Central memory CD8-positive, alpha-beta T cell (primary cell): ENCODE measurements around the gene DOC2B.
A peak's percentile ranks its signal among the peaks of the same experiment; 100 is the strongest.

Experiments
- ATAC-seq: fragments of 150-1000 bp; cut with Tn5 transposase; replicated peaks from 2 replicates; pipeline ENCODE4 v1.10.0; 2022; ENCODE audit warnings: mild to moderate bottlenecking, moderate FRiP score, moderate number of reproducible peaks; ENCODE audit not compliant: poor library complexity, severe bottlenecking; ENCODE audit errors: extremely low read depth
- DNase-seq, 2 donors: peaks; one replicate each; pipeline ENCODE4 v3.0.0; 2021; ENCODE audit warnings: low spot score in 2 of 2
- H3K27ac Mint-ChIP-seq: one replicate; pipeline ENCODE4 v1.8.0; 2022; ENCODE audit warnings: low read depth, mild to moderate bottlenecking, moderate library complexity, mixed read lengths
- H3K27me3 Mint-ChIP-seq: one replicate; pipeline ENCODE4 v1.8.0; 2022; ENCODE audit warnings: mixed read lengths
- H3K36me3 Mint-ChIP-seq: one replicate; pipeline ENCODE4 v1.8.0; 2022; ENCODE audit warnings: mild to moderate bottlenecking, moderate library complexity, mixed read lengths; ENCODE audit not compliant: insufficient read depth
- H3K4me1 Mint-ChIP-seq: one replicate; pipeline ENCODE4 v1.8.0; 2022; ENCODE audit warnings: mixed read lengths
- H3K4me3 Mint-ChIP-seq: one replicate; pipeline ENCODE4 v1.8.0; 2022; ENCODE audit warnings: mild to moderate bottlenecking, moderate library complexity, mixed read lengths
- H3K9me3 Mint-ChIP-seq: one replicate; pipeline ENCODE4 v1.8.0; 2022; ENCODE audit warnings: mixed read lengths

DOC2B gene

GRCh38 chr17:149897-150584 is 31.4 kb downstream of the DOC2B start:
- Mint-ChIP-seq H3K27me3 (peaks cover 29% of the 10 kb centered on the region), H3K27ac (no peak overlapping the region), H3K9me3 (no peaks in the 10 kb centered on the region), H3K4me1 (no peaks in the 10 kb centered on the region), H3K36me3 (no peaks in the 10 kb centered on the region), H3K4me3 (no peak overlapping the region)
- no peak for DNase-seq
- ATAC-seq, result no peak

GRCh38 chr17:149231-149630 is 32.2 kb downstream of the DOC2B start:
- DNase-seq (no peak), ATAC-seq (no peak)
- Mint-ChIP-seq H3K4me1 (no peaks in the 10 kb centered on the region), H3K4me3 (no peak overlapping the region), H3K27ac (no peak overlapping the region), H3K36me3 (no peaks in the 10 kb centered on the region), H3K9me3 (no peaks in the 10 kb centered on the region), H3K27me3 (peaks cover 29% of the 10 kb centered on the region)

- Mint-ChIP-seq H3K27me3 (peaks cover 29% of the 10 kb centered on the region), H3K9me3 (no peaks in the 10 kb centered on the region), H3K4me3 (no peak overlapping the region), H3K4me1 (no peaks in the 10 kb centered on the region), H3K36me3 (no peaks in the 10 kb centered on the region), H3K27ac (no peak overlapping the region)
- no peak for DNase-seq
- ATAC-seq, result no peak
Measured at GRCh38 chr17:148757-149156, 32.7 kb downstream of the DOC2B start.

GRCh38 chr17:147796-148740 is 33.4 kb downstream of the DOC2B start:
- Mint-ChIP-seq H3K27ac (no peak overlapping the region), H3K36me3 (no peaks in the 10 kb centered on the region), H3K27me3 (peaks cover 28% of the 10 kb centered on the region), H3K9me3 (no peaks in the 10 kb centered on the region), H3K4me3 (no peak overlapping the region), H3K4me1 (no peaks in the 10 kb centered on the region)
- no peak for ATAC-seq
- peak in 1 of 2 donors; percentile 6 for DNase-seq

GRCh38 chr17:146983-147761 is 34.3 kb downstream of the DOC2B start:
- Mint-ChIP-seq H3K4me1 (no peaks in the 10 kb centered on the region), H3K9me3 (no peaks in the 10 kb centered on the region), H3K36me3 (no peaks in the 10 kb centered on the region), H3K27me3 (peaks cover 19% of the 10 kb centered on the region), H3K27ac (no peak overlapping the region), H3K4me3 (no peak overlapping the region)
- ATAC-seq (no peak), DNase-seq (peak in 1 of 2 donors; percentile 5)

- no peaks in the 10 kb centered on the region for H3K36me3 Mint-ChIP-seq
- H3K27ac Mint-ChIP-seq, result no peak overlapping the region
- no peak overlapping the region for H3K4me3 Mint-ChIP-seq
- ATAC-seq (no peak), DNase-seq (peak in 1 of 2 donors; percentile 2)
- H3K4me1 Mint-ChIP-seq, result no peaks in the 10 kb centered on the region
- H3K27me3 Mint-ChIP-seq, result peaks cover 13% of the 10 kb centered on the region
- no peaks in the 10 kb centered on the region for H3K9me3 Mint-ChIP-seq
Measured at GRCh38 chr17:146546-146945, 34.9 kb downstream of the DOC2B start.

- Mint-ChIP-seq H3K4me3 (no peak overlapping the region), H3K27me3 (peaks cover 10% of the 10 kb centered on the region), H3K4me1 (no peaks in the 10 kb centered on the region), H3K9me3 (no peaks in the 10 kb centered on the region), H3K36me3 (no peaks in the 10 kb centered on the region), H3K27ac (no peak overlapping the region)
- peak; percentile 5 to 11 for DNase-seq
- no peak for ATAC-seq
Measured at GRCh38 chr17:145671-146541, 35.5 kb downstream of the DOC2B start.

- Mint-ChIP-seq H3K27me3 (peaks cover 10% of the 10 kb centered on the region), H3K27ac (no peak overlapping the region), H3K36me3 (no peaks in the 10 kb centered on the region), H3K4me3 (no peak overlapping the region), H3K9me3 (no peaks in the 10 kb centered on the region), H3K4me1 (no peaks in the 10 kb centered on the region)
- no peak for ATAC-seq
- DNase-seq, result peak; percentile 6 to 13
Measured at GRCh38 chr17:144936-145670, 36.3 kb downstream of the DOC2B start.

GRCh38 chr17:143785-144281 is 37.6 kb downstream of the DOC2B start:
- Mint-ChIP-seq H3K27ac (peak overlapping the region; percentile 72), H3K9me3 (no peaks in the 10 kb centered on the region), H3K4me3 (peak overlapping the region; percentile 18), H3K4me1 (no peaks in the 10 kb centered on the region), H3K36me3 (no peaks in the 10 kb centered on the region), H3K27me3 (peaks cover 13% of the 10 kb centered on the region)
- ATAC-seq, result peak; percentile 82
- DNase-seq, result peak; percentile 77 to 88

GRCh38 chr17:142876-143784 is 38.3 kb downstream of the DOC2B start:
- H3K4me3 Mint-ChIP-seq, result peak overlapping the region; percentile 18
- ATAC-seq, result no peak
- no peaks in the 10 kb centered on the region for H3K9me3 Mint-ChIP-seq
- peaks cover 7% of the 10 kb centered on the region for H3K27me3 Mint-ChIP-seq
- peak overlapping the region; percentile 72 for H3K27ac Mint-ChIP-seq
- DNase-seq, result peak; percentile 6 to 11
- H3K4me1 Mint-ChIP-seq, result no peaks in the 10 kb centered on the region
- no peaks in the 10 kb centered on the region for H3K36me3 Mint-ChIP-seq
